MM.1S (cell line): ENCODE results near the gene DAB1.

Source experiments
- DNase-seq: peaks from one replicate; pipeline ENCODE4 v3.0.0-alpha.2; 2015
- H2AFZ ChIP-seq: fragments of 300-600 bp; sonication (generic); 2 replicates; pipeline ENCODE4 v1.6.0; 2016; ENCODE audit warnings: antibody characterized with exemption, low read length
- H3F3A ChIP-seq: fragments of 300-600 bp; sonication (generic); 2 replicates; pipeline ENCODE4 v1.6.1; 2016; ENCODE audit warnings: mild to moderate bottlenecking, antibody characterized with exemption, low read length, moderate library complexity, mixed read lengths; ENCODE audit not compliant: insufficient read depth
- H3K27ac ChIP-seq: fragments of 300-600 bp; sonication (generic); 2 replicates; pipeline ENCODE4 v1.5.1; 2016; ENCODE audit warnings: mild to moderate bottlenecking, low read length
- H3K27me3 ChIP-seq: fragments of 300-600 bp; sonication (generic); replicated peaks from 2 replicates; pipeline ENCODE4 v1.6.0; 2016; ENCODE audit warnings: low read length; ENCODE audit not compliant: insufficient read depth
- H3K36me3 ChIP-seq: fragments of 300-600 bp; sonication (generic); replicated peaks from 2 replicates; pipeline ENCODE4 v1.6.1; 2016; ENCODE audit warnings: mild to moderate bottlenecking, low read length, mixed read lengths; ENCODE audit not compliant: insufficient read depth
- H3K4me1 ChIP-seq: fragments of 300-600 bp; sonication (generic); 2 replicates; pipeline ENCODE4 v1.6.1; 2016; ENCODE audit warnings: low read length, mixed read lengths
- H3K4me2 ChIP-seq: fragments of 300-600 bp; sonication (generic); 2 replicates; pipeline ENCODE4 v1.6.0; 2016; ENCODE audit warnings: low read depth, low read length
- H3K4me3 ChIP-seq: fragments of 300-600 bp; sonication (generic); 2 replicates; pipeline ENCODE4 v1.5.1; 2016; ENCODE audit warnings: low read length, mixed read lengths
- H3K79me2 ChIP-seq: fragments of 300-600 bp; sonication (generic); 2 replicates; pipeline ENCODE4 v1.6.1; 2016; ENCODE audit warnings: mixed run types, low read length, mixed read lengths
- H3K9ac ChIP-seq: fragments of 300-600 bp; sonication (generic); 2 replicates; pipeline ENCODE4 v1.6.1; 2016; ENCODE audit warnings: low read length, mixed read lengths
- H3K9me2 ChIP-seq: fragments of 300-600 bp; sonication (generic); replicated peaks from 2 replicates; pipeline ENCODE4 v1.6.1; 2016; ENCODE audit warnings: mild to moderate bottlenecking, low read length, mixed read lengths; ENCODE audit not compliant: insufficient read depth
- H3K9me3 ChIP-seq: fragments of 300-600 bp; sonication (generic); replicated peaks from 2 replicates; pipeline ENCODE4 v1.6.1; 2016; ENCODE audit warnings: mild to moderate bottlenecking, low read length, mixed read lengths; ENCODE audit not compliant: insufficient read depth
- H4K20me1 ChIP-seq: fragments of 300-600 bp; sonication (generic); 2 replicates; pipeline ENCODE4 v1.6.1; 2016; ENCODE audit warnings: mild to moderate bottlenecking, low read length, moderate library complexity, mixed read lengths; ENCODE audit not compliant: insufficient read depth
- CTCF ChIP-seq: fragments of 300-600 bp; sonication (generic); IDR thresholded peaks from 2 replicates; pipeline ENCODE4 v1.5.1; 2016; ENCODE audit warnings: antibody characterized with exemption, low read length, mixed read lengths
- EZH2 ChIP-seq: fragments of 300-600 bp; sonication (generic); optimal IDR thresholded peaks from 2 replicates; pipeline ENCODE3; 2017; ENCODE audit warnings: low read depth, mild to moderate bottlenecking, antibody characterized with exemption, low read length, mixed read lengths
- EZH2phosphoT487 ChIP-seq: fragments of 300-600 bp; sonication (generic); IDR thresholded peaks from 2 replicates; pipeline ENCODE4 v1.6.1; 2018; ENCODE audit warnings: antibody characterized with exemption, low read length

DAB1 gene

GRCh38 chr1:57036641-57037579 is 386.9 kb downstream of the DAB1 start:
- H3K27me3 ChIP-seq, result no peaks in the 10 kb centered on the region
- no peak overlapping the region for H3K4me2 ChIP-seq
- no peak overlapping the region for H3K27ac ChIP-seq
- no peak overlapping the region for H3K9ac ChIP-seq
- TF ChIP-seq EZH2phosphoT487, result no peak
- TF ChIP-seq EZH2, result no peak
- no peak for TF ChIP-seq CTCF
- H4K20me1 ChIP-seq, result no peaks in the 10 kb centered on the region
- no peak overlapping the region for H2AFZ ChIP-seq
- no peaks in the 10 kb centered on the region for H3F3A ChIP-seq
- no peaks in the 10 kb centered on the region for H3K36me3 ChIP-seq
- DNase-seq, result no peak
- no peaks in the 10 kb centered on the region for H3K79me2 ChIP-seq
- H3K9me3 ChIP-seq, result no peaks in the 10 kb centered on the region
- H3K4me1 ChIP-seq, result no peaks in the 10 kb centered on the region
- H3K4me3 ChIP-seq, result no peak overlapping the region
- H3K9me2 ChIP-seq, result no peaks in the 10 kb centered on the region

- H3K4me2 ChIP-seq, result no peak overlapping the region
- no peaks in the 10 kb centered on the region for H3K36me3 ChIP-seq
- no peaks in the 10 kb centered on the region for H3K4me1 ChIP-seq
Measured at GRCh38 chr1:57034713-57035112, 389.1 kb downstream of the DAB1 start.

GRCh38 chr1:57033222-57034001 is 390.4 kb downstream of the DAB1 start:
- Histone ChIP-seq H3K27me3 (no peaks in the 10 kb centered on the region), H3K36me3 (no peaks in the 10 kb centered on the region), H3K9ac (no peak overlapping the region), H3K27ac (no peak overlapping the region), H3K9me3 (no peaks in the 10 kb centered on the region), H4K20me1 (no peaks in the 10 kb centered on the region), H3K79me2 (no peaks in the 10 kb centered on the region), H2AFZ (no peak overlapping the region), H3F3A (no peaks in the 10 kb centered on the region), H3K9me2 (no peaks in the 10 kb centered on the region), H3K4me1 (no peaks in the 10 kb centered on the region), H3K4me2 (no peak overlapping the region), H3K4me3 (no peak overlapping the region)
- DNase-seq, result no peak
- TF ChIP-seq EZH2phosphoT487, result no peak
- no peak for TF ChIP-seq CTCF
- TF ChIP-seq EZH2, result no peak

More at GRCh38 chr1:57034713-57035112, 389.1 kb downstream of the DAB1 start:
- Histone ChIP-seq H4K20me1 (no peaks in the 10 kb centered on the region), H3K27ac (no peak overlapping the region), H3K9me2 (no peaks in the 10 kb centered on the region), H3K9me3 (no peaks in the 10 kb centered on the region), H2AFZ (no peak overlapping the region), H3F3A (no peaks in the 10 kb centered on the region), H3K79me2 (no peaks in the 10 kb centered on the region), H3K27me3 (no peaks in the 10 kb centered on the region), H3K9ac (no peak overlapping the region), H3K4me3 (no peak overlapping the region)
- no peak for TF ChIP-seq CTCF
- TF ChIP-seq EZH2phosphoT487, result no peak
- TF ChIP-seq EZH2, result no peak
- no peak for DNase-seq
